ENCODE measurements around the gene PDLIM1. TPM values are rescaled to one million over a fixed set of nuclear protein-coding genes. Genes with fewer than 3 reads are reported as not detected.

Gene PDLIM1
- total RNA-seq, 1 donor from 2014 or later: 117 TPM

DNA sequence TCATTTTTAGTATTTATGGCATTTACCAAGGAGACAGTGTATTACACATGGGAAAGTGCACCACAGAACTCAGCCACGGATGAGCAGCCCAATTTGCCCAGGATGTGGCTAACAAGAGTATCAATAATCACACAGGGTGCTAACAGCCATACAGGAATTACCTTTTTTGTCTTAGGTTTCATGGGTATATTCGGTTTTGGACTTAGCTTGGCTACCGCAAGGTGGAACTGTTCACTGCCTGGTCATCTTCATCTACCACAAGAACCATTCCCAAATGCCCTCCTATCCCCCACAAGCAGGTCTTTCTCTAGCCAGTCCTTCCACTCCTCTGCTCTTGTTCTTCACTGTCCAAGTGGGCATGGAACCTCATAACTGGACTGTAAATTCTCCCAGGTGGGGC, 6.0 kb downstream of the PDLIM1 start:
- DNase-seq (ENCODE audit: low read depth): no peak
- no peak overlapping the region for H3K4me3 ChIP-seq (ENCODE audit: low read depth, low read length)
- TF ChIP-seq, protein P1, sequence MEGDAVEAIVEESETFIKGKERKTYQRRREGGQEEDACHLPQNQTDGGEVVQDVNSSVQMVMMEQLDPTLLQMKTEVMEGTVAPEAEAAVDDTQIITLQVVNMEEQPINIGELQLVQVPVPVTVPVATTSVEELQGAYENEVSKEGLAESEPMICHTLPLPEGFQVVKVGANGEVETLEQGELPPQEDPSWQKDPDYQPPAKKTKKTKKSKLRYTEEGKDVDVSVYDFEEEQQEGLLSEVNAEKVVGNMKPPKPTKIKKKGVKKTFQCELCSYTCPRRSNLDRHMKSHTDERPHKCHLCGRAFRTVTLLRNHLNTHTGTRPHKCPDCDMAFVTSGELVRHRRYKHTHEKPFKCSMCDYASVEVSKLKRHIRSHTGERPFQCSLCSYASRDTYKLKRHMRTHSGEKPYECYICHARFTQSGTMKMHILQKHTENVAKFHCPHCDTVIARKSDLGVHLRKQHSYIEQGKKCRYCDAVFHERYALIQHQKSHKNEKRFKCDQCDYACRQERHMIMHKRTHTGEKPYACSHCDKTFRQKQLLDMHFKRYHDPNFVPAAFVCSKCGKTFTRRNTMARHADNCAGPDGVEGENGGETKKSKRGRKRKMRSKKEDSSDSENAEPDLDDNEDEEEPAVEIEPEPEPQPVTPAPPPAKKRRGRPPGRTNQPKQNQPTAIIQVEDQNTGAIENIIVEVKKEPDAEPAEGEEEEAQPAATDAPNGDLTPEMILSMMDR (conservative IDR thresholded peaks at IDR 0.05; ENCODE audit: low read depth, low read length): no peak

DNA sequence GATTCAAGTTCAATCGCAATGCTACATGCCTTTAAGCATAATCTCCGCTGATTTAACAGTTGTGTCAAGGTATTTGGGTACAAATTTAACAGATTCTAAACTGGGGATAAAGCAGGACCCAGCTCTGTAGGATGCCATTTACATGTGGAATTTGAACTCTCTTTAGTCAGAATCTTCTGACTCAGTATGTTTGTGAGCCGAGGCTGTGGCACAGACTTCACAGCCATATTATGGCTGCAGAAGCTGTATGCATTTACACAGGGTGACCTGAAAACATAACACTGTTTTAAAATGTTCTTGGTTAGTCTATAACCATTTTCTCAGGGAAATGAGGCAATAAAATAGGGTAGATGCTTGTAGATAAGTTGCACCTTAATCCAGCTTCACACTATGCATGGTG, 8.7 kb downstream of the PDLIM1 start:
- TF ChIP-seq, protein P1 (conservative IDR thresholded peaks at IDR 0.05; ENCODE audit: low read depth, low read length): no peak
- no peak for DNase-seq (ENCODE audit: low read depth)
- H3K4me3 ChIP-seq (ENCODE audit: low read depth, low read length): no peak overlapping the region

DNA sequence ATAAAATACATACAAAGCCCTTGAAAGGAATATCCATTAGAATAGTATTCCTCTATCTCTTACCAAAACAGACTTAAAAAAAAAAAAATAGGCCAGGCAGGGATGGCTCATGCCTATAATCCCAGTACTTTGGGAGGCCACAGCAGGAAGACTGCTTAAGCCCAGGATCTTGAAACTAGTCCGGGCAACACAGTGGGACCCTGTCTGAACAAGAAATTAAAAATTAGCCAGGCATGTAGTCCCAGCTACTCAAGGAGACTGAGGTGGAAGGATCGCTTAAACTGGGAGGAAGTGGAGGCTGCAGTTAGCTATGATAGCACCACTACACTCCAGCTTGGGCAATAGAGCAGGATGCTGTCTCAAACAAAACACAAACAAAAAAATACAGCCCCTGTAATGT, 9.6 kb downstream of the PDLIM1 start:
- no peak overlapping the region for H3K4me3 ChIP-seq (ENCODE audit: low read depth, low read length)
- TF ChIP-seq, protein P1 (conservative IDR thresholded peaks at IDR 0.05; ENCODE audit: low read depth, low read length): no peak
- no peak for DNase-seq (ENCODE audit: low read depth)

DNA sequence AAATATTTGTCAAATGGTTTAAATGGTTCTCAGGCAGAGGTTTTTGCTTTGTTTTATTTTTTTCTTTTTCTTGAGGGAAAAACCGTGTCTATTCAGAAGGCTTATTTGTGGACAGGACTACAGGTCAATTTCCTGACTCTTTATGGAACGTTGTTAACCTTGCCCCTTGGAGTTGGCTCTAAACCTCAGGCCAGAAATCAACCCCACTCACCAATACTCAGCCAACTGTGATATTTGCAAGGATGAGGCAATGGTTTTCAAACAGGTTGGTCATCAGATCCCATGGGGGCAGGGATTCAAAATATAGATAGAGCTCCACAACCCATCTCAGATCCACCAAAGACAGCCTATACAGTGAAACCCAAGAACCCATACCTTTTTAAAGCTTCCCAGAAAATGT, 10.2 kb downstream of the PDLIM1 start:
- TF ChIP-seq, protein P1 (conservative IDR thresholded peaks at IDR 0.05; ENCODE audit: low read depth, low read length): no peak
- H3K4me3 ChIP-seq (ENCODE audit: low read depth, low read length): no peak overlapping the region
- DNase-seq (ENCODE audit: low read depth): no peak

DNA sequence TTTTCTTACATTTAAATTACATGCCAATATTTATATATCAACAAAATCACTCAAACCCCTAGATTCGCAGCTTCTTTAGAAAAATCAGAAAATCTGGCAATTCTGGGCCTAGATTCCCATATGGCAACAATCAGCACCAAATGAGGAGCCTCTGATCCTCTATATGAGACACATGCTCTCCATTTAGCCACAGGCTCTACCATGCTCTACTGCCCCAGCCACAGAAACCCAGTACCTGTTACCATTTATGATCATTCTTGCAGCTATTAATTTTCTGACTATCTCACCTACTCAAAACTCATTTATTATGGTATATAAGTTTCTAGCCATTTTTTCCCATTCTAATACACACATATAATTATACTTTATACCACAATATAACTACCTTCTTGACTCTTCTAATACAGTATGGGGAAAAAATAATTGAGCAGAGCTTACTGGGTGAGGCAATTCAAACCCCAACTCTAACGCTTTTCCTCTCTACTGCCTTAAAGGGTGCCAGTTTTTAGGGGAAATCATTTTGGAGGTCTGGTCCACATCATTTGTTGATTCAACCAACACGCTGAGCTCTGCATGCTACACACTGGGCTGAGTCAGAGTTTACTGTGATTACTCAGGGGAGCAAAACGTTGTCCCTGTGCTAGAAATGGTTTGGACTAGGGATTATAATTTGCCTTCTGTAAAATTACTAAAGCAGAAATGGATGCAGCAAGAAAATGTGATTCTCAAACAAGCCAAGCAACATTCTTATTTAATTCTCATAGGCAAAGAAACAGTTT, 11.6 kb downstream of the PDLIM1 start:
- DNase-seq (ENCODE audit: low read depth): no peak
- TF ChIP-seq, protein P1 (conservative IDR thresholded peaks at IDR 0.05; ENCODE audit: low read depth, low read length): no peak
- no peak overlapping the region for H3K4me3 ChIP-seq (ENCODE audit: low read depth, low read length)

DNA sequence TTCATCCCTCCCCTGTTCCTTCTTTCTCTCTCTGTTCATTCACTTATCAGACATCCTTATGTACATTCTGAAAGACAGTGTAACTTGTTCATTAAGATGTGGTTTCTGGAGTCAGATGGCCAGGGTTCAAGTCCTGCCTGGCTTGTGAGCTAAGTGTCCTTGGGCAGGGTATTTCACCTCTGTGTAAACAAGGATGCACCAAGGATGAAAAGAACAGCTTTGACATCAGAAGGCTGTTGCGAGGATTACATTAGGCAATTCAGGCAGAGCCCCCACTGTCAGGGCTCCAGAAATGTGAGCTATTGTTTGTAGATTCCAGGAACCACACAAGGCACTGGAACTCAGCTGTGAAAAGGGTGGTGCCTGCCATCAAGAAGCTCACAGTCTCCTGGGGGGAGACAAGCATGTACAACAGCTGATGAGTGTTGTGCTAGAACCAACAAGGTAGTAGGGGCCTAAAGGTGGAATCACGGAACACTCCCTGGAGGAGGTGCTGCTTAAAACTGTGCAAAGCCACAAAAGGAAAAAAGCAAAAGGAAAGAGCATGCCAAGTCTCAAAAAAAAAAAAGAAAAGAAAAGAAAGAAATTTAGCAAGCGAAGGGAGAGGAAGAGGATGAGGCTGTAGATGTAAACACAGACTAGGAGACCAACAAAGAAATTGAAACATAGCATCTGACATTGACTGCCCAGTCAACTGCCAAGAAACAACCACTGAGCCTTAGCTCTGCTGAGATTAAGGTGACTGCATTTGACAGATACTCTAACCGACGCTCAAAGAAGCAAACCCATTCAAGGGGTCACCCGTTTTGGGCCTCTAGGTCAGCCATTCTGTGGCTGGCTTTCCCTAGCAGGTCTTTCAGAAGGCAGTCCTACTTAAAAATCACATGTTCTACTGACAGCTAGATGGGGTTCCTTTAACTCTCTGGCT, 12.5 kb downstream of the PDLIM1 start:
- no peak for DNase-seq (ENCODE audit: low read depth)
- H3K4me3 ChIP-seq (ENCODE audit: low read depth, low read length): no peak overlapping the region
- TF ChIP-seq, protein P1 (conservative IDR thresholded peaks at IDR 0.05; ENCODE audit: low read depth, low read length): no peak

Data from epithelial cell of proximal tubule (primary cell).